HFF-Myc (cell line): Measurements from ENCODE around the gene GSG1L.

Source experiments
- DNase-seq: peaks from one replicate; pipeline ENCODE4 v3.0.0-alpha.2; 2011; ENCODE audit warnings: low read depth; ENCODE audit errors: extremely low read depth
- H3K4me3 ChIP-seq: replicated peaks from 2 replicates; pipeline ENCODE4 v1.5.1; 2011; ENCODE audit warnings: low read depth, mild to moderate bottlenecking, control low read depth, low read length
- CTCF ChIP-seq: IDR thresholded peaks from 2 replicates; pipeline ENCODE4 v1.5.1; 2012; ENCODE audit warnings: mild to moderate bottlenecking, low read depth, low read length, control low read depth; ENCODE audit errors: missing control alignments

GSG1L gene

GRCh38 chr16:27740496-27741201 lies 322.9 kb downstream of the GSG1L start:
- DNase-seq = no peak
- no peak overlapping the region for H3K4me3 ChIP-seq
- TF ChIP-seq CTCF = no peak

- H3K4me3 ChIP-seq = no peak overlapping the region
- DNase-seq = no peak
- TF ChIP-seq CTCF = no peak
Observed at GRCh38 chr16:27739606-27740357, 323.7 kb downstream of the GSG1L start.

- no peak for TF ChIP-seq CTCF
Observed at GRCh38 chr16:27738596-27738995, 324.9 kb downstream of the GSG1L start.

More at GRCh38 chr16:27738596-27738995, 324.9 kb downstream of the GSG1L start:
- DNase-seq = no peak
- H3K4me3 ChIP-seq = no peak overlapping the region
